ENCODE measurements around the gene PMVK. TPM values are rescaled to one million over a fixed set of nuclear protein-coding genes. Genes with fewer than 3 reads are reported as not detected.
A peak's percentile ranks its signal among the peaks of the same experiment; 100 is the strongest.

The PMVK gene
- total and polyA plus RNA-seq, 10 of the 15 experiments (the other 5 are each of a cell fraction or from before 2014, with no cell fraction given): 6.0 to 121 (median 49.4) TPM

- peak; percentile 92 to 99 for TF ChIP-seq BHLHE40 (IDR thresholded peaks at IDR 0.05; ENCODE audit: borderline replicate concordance in 1 of 2, low read depth in 2 of 2, low read length in 1 of 2)
- TF ChIP-seq CUX1 (IDR thresholded peaks at IDR 0.05; ENCODE audit: insufficient replicate concordance, low read depth, low read length): no peak
- no peak for TF ChIP-seq PRDM15 (CRISPR knock-in tag; IDR thresholded peaks at IDR 0.05)
- no peak for TF ChIP-seq NFYA (IDR thresholded peaks at IDR 0.05; ENCODE audit: borderline replicate concordance, low read depth, low read length)
- no peak for TF ChIP-seq ZBTB4 (CRISPR knock-in tag; IDR thresholded peaks at IDR 0.05)
- peak; percentile 41 for TF ChIP-seq SIX5 (IDR thresholded peaks at IDR 0.05; ENCODE audit: low read depth, low read length, severe bottlenecking)
- TF ChIP-seq CHD2 (IDR thresholded peaks at IDR 0.05; ENCODE audit: borderline replicate concordance, low read depth, low read length): 0 out of 2 replicates have a peak, but pooled peaks have one; percentile 9
- TF ChIP-seq CTCF (IDR thresholded peaks at IDR 0.05 in 2 of 3, conservative IDR thresholded peaks at IDR 0.05 in 1 of 3; ENCODE audit: control insufficient read depth in 2 of 3, extremely low read depth in 1 of 3, insufficient read depth in 1 of 3, low read depth in 3 of 3, low read length in 3 of 3): peak; percentile 44 to 73 (median 52); a peak in 5 of 6 replicates
- TF ChIP-seq NBN (IDR thresholded peaks at IDR 0.05): peak; percentile 58; the same call in 1 of the 2 replicates
- no peak for TF ChIP-seq KDM1A (IDR thresholded peaks at IDR 0.05; ENCODE audit: borderline replicate concordance)
- 0 out of 2 replicates have a peak, but pooled peaks have one; percentile 42 for TF ChIP-seq STAT1 (conservative IDR thresholded peaks at IDR 0.05)
Observed at GRCh38 chr1:154961207-154962155, 25.0 kb upstream of the PMVK start, which contains the start of gene PYGO2 (continued).
